ENCODE results near the gene SELENOI. TPM values are rescaled to one million over a fixed set of nuclear protein-coding genes. Genes with fewer than 3 reads are reported as not detected.

Gene SELENOI
- total and polyA plus RNA-seq, 12 donors = 1.9 to 45.4 (median 18.7) TPM

- H3K27me3 ChIP-seq = no peaks in the 10 kb centered on the region
- TF ChIP-seq POLR2A (IDR thresholded peaks at IDR 0.05) = no peak
- TF ChIP-seq, protein P1, sequence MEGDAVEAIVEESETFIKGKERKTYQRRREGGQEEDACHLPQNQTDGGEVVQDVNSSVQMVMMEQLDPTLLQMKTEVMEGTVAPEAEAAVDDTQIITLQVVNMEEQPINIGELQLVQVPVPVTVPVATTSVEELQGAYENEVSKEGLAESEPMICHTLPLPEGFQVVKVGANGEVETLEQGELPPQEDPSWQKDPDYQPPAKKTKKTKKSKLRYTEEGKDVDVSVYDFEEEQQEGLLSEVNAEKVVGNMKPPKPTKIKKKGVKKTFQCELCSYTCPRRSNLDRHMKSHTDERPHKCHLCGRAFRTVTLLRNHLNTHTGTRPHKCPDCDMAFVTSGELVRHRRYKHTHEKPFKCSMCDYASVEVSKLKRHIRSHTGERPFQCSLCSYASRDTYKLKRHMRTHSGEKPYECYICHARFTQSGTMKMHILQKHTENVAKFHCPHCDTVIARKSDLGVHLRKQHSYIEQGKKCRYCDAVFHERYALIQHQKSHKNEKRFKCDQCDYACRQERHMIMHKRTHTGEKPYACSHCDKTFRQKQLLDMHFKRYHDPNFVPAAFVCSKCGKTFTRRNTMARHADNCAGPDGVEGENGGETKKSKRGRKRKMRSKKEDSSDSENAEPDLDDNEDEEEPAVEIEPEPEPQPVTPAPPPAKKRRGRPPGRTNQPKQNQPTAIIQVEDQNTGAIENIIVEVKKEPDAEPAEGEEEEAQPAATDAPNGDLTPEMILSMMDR (IDR thresholded peaks at IDR 0.05) = no peak
- 84 to 92% (median 88%) methylated on average over 9 of the region's 9 CpGs for WGBS, 4 donors
- H3K9me3 ChIP-seq (replicated peaks in 1 of 3) = no peaks in the 10 kb centered on the region
- no peak overlapping the region for H3K4me3 ChIP-seq
- H3K4me1 ChIP-seq (replicated peaks in 1 of 2) = no peaks in the 10 kb centered on the region
- no peaks in the 10 kb centered on the region for H3K36me3 ChIP-seq (replicated peaks in 1 of 2)
- DNase-seq = no peak
- no peak overlapping the region for H3K27ac ChIP-seq
- intact Hi-C loops (cut with DNase I) = no loop called here
Measured at GRCh38 chr2:26423750-26424149, 77.8 kb downstream of the SELENOI start.

GRCh38 chr2:26424221-26424620 lies 78.3 kb downstream of the SELENOI start:
- Histone ChIP-seq H3K4me1 (replicated peaks in 1 of 2) (no peaks in the 10 kb centered on the region), H3K27me3 (no peaks in the 10 kb centered on the region), H3K36me3 (replicated peaks in 1 of 2) (no peaks in the 10 kb centered on the region), H3K27ac (no peak overlapping the region), H3K4me3 (no peak overlapping the region), H3K9me3 (replicated peaks in 1 of 3) (no peaks in the 10 kb centered on the region)
- TF ChIP-seq, protein P1 (IDR thresholded peaks at IDR 0.05) = no peak
- no peak for TF ChIP-seq POLR2A (IDR thresholded peaks at IDR 0.05)
- no peak for DNase-seq
- intact Hi-C loops (cut with DNase I) = no loop called here
- WGBS, 4 donors = 78 to 94% (median 83%) methylated on average over 3 of the region's 3 CpGs

- no peak for TF ChIP-seq POLR2A (IDR thresholded peaks at IDR 0.05)
- TF ChIP-seq, protein P1 (IDR thresholded peaks at IDR 0.05) = no peak
- intact Hi-C loops (cut with DNase I) = no loop called here
- Histone ChIP-seq H3K27ac (no peak overlapping the region), H3K27me3 (no peaks in the 10 kb centered on the region), H3K4me3 (no peak overlapping the region), H3K4me1 (replicated peaks in 1 of 2) (no peaks in the 10 kb centered on the region), H3K36me3 (replicated peaks in 1 of 2) (no peaks in the 10 kb centered on the region), H3K9me3 (replicated peaks in 1 of 3) (no peaks in the 10 kb centered on the region)
- WGBS, 4 donors = 90 to 100% (median 95%) methylated on average over 1 to 2 of the region's 2 CpGs
- DNase-seq = no peak
Measured at GRCh38 chr2:26428846-26429245, 82.9 kb downstream of the SELENOI start.

DNA sequence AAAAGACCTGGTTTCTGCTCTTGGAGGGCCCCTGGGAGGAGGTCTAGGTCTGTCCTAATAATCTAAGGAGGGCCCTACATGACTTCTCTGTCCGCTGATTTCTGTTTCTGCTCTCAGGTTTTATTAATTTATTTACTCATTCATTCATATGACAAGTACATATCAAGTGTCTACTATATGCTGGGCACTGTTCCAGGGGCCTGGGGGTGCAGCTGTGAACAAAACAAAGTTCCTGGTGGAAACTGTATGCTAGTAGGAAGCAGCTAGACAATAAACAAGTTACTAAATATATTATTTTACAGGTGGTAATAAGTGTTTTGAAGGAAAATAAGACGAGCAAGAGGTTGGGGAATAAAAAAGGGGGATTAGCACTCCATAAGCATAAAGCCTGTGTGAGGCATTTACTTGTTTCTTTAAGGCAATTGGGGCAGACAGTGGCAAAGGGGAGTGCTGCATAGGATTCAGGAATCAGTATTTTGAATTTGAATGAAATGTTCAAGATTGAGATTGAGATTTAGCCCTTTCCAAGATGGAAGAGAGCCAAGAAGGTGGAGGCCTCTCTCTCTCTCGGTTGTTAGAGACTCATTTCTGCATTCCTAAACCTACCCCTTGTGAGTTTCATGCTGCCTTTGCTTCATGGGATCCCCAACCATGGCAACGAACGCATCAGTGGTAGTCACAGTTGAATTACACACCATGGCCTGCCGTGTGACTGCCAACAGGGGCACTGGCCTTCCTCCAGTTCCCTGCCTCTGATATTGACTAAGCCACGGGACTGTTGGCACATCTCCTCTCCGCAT lies 84.0 kb downstream of the SELENOI start:
- no peaks in the 10 kb centered on the region for H3K27me3 ChIP-seq
- no peak overlapping the region for H3K27ac ChIP-seq
- H3K9me3 ChIP-seq (replicated peaks in 1 of 3) = no peaks in the 10 kb centered on the region
- TF ChIP-seq POLR2A (IDR thresholded peaks at IDR 0.05) = no peak
- intact Hi-C loops (cut with DNase I) = no loop called here
- 77 to 83% (median 80%) methylated on average over 8 of the region's 8 CpGs for WGBS, 4 donors
- H3K4me1 ChIP-seq (replicated peaks in 1 of 2) = no peaks in the 10 kb centered on the region
- no peak overlapping the region for H3K4me3 ChIP-seq
- peak in 2 of 7 donors; percentile 10 to 16 for DNase-seq
- H3K36me3 ChIP-seq (replicated peaks in 1 of 2) = no peaks in the 10 kb centered on the region

DNA sequence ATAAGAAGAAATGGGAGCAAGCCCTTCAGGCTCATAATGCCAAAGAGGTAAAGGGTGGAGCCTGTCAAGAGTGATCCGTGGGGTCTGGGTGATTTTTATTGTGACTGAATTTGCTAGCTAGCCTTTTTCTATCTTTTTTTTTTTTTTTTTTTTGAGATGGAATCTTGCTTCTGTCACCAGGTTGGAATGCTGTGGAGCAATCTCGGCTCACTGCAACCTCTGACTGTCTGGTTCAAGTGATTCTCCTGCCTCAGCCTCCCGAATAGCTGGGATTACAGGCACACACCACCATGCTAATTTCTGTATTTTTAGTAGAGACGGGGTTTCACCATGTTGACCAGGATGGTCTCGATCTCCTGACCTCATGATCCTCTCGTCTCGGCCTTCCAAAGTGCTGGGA lies 84.9 kb downstream of the SELENOI start:
- H3K27me3 ChIP-seq = no peaks in the 10 kb centered on the region
- H3K36me3 ChIP-seq (replicated peaks in 1 of 2) = no peaks in the 10 kb centered on the region
- no peaks in the 10 kb centered on the region for H3K4me1 ChIP-seq (replicated peaks in 1 of 2)
- no peaks in the 10 kb centered on the region for H3K9me3 ChIP-seq (replicated peaks in 1 of 3)
- no peak for DNase-seq
- no peak overlapping the region for H3K4me3 ChIP-seq
- H3K27ac ChIP-seq = no peak overlapping the region
- 87 to 95% (median 92%) methylated on average over 7 of the region's 7 CpGs for WGBS, 4 donors
- intact Hi-C loops (cut with DNase I) = no loop called here
- TF ChIP-seq, protein P1 (IDR thresholded peaks at IDR 0.05) = no peak
- TF ChIP-seq POLR2A (IDR thresholded peaks at IDR 0.05) = no peak
